ENCODE measurements around the gene C7orf57.

DNA sequence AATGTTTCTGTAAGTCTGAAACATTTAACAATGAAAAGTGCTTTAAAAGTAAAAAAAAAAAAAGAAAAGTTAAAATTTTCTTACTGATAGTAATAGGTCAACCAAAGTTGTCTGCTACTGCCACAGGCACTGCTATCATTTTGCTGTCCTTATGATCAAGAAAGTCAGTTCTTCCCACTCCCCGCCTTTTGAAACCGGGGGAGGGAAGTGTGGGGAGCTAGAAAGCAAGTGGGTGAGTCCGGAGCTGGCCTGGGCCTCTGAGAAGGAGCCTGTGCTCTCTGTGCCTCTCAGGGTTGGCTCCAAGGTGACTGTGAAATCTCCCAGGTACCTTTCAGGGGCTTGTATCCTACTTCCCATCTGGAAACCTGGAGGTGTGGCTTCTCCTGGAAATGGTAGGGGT, 7.3 kb downstream of the C7orf57 start:
- TF ChIP-seq, protein P1, sequence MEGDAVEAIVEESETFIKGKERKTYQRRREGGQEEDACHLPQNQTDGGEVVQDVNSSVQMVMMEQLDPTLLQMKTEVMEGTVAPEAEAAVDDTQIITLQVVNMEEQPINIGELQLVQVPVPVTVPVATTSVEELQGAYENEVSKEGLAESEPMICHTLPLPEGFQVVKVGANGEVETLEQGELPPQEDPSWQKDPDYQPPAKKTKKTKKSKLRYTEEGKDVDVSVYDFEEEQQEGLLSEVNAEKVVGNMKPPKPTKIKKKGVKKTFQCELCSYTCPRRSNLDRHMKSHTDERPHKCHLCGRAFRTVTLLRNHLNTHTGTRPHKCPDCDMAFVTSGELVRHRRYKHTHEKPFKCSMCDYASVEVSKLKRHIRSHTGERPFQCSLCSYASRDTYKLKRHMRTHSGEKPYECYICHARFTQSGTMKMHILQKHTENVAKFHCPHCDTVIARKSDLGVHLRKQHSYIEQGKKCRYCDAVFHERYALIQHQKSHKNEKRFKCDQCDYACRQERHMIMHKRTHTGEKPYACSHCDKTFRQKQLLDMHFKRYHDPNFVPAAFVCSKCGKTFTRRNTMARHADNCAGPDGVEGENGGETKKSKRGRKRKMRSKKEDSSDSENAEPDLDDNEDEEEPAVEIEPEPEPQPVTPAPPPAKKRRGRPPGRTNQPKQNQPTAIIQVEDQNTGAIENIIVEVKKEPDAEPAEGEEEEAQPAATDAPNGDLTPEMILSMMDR (IDR thresholded peaks at IDR 0.05) = no peak
- no peak for TF ChIP-seq POLR2AphosphoS5 (IDR thresholded peaks at IDR 0.05)
